Hematopoietic multipotent progenitor cell treated with erythropoietin and hydrocortisone succinate and interleukin-3 and kit ligand, for 6 days (in vitro differentiated cells): Measurements from ENCODE around the gene SPNS1.

Experiments used
- DNase-seq: peaks from one replicate; pipeline ENCODE4 v3.0.0-alpha.2; 2015

SPNS1 gene

DNA sequence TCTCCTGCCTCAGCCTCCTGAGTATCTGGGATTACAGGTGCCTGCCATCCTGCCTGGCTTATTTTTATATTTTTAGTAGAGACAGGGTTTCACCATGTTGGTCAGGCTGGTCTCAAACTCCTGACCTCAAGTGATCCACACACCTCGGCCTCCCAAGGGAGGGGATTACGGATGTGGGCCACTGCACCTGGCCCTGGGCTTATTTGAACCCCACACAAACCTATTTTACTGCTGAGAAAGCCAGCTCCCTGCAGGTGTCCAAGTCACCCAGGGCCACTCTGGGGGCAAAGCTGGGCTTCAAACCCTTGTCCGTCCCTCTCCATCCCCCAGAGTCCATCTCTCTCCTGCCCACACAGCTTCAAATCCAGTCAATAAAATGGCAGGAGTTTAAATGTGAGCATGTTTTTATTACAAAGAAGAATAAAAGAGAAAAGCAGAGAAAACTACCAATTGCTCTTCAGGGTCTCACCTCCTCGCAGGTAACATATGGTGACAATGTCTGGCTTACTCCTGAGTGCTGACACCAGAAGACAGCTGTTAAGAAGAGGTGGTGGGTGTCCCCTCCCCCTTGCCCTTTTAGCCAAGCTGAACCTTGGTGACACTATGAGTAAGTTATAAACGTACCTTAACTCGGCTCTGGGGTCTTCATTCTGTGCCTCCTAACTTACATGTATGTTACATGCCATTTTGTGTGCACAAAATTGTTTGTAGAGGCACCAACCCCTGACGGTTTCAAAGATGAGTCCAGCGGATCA, 55.7 kb downstream of the SPNS1 start:
- DNase-seq: no peak
